Neural cell (in vitro differentiated cells): Measurements from ENCODE around the gene VPS35L. TPM values are rescaled to one million over a fixed set of nuclear protein-coding genes. Genes with fewer than 3 reads are reported as not detected.

Source experiments
- H2AFZ ChIP-seq: fragments of 200-600, 300-800 bp; sonication (generic), shearing (Covaris generic); 2 replicates; pipeline ENCODE4 v1.6.0; 2014; ENCODE audit warnings: low read depth, mild to moderate bottlenecking, antibody characterized with exemption, low read length, moderate library complexity
- H3F3A ChIP-seq: fragments of 200-600 bp; shearing (Covaris generic); 2 replicates; pipeline ENCODE4 v1.6.1; 2016; ENCODE audit warnings: mild to moderate bottlenecking, moderate library complexity, mixed read lengths, antibody characterized with exemption, low read length; ENCODE audit not compliant: insufficient read depth, poor library complexity, severe bottlenecking
- H3K27ac ChIP-seq: fragments of 200-600, 300-800 bp; sonication (generic), shearing (Covaris generic); 2 replicates; pipeline ENCODE4 v1.5.1; 2014; ENCODE audit warnings: mild to moderate bottlenecking, low read length, moderate library complexity
- H3K27me3 ChIP-seq: fragments of 300-800, 200-600 bp; sonication (generic), shearing (Covaris generic); 2 replicates; pipeline ENCODE4 v1.6.0; 2014; ENCODE audit warnings: mild to moderate bottlenecking, low read depth, low read length, moderate library complexity; ENCODE audit not compliant: insufficient read depth
- H3K36me3 ChIP-seq: fragments of 300-800, 200-600 bp; sonication (generic), shearing (Covaris generic); 2 replicates; pipeline ENCODE4 v1.5.1; 2014; ENCODE audit warnings: mild to moderate bottlenecking, antibody characterized with exemption, low read length, moderate library complexity; ENCODE audit not compliant: insufficient read depth
- H3K4me2 ChIP-seq: fragments of 300-800, 200-600 bp; sonication (generic), shearing (Covaris generic); 2 replicates; pipeline ENCODE4 v1.6.0; 2014; ENCODE audit warnings: mild to moderate bottlenecking, low read length
- H3K4me3 ChIP-seq: fragments of 300-800, 200-600 bp; sonication (generic), shearing (Covaris generic); 2 replicates; pipeline ENCODE4 v1.5.1; 2014; ENCODE audit warnings: mild to moderate bottlenecking, low read length, moderate library complexity
- H3K79me2 ChIP-seq: fragments of 200-600 bp; shearing (Covaris generic); replicated peaks from 2 replicates; pipeline ENCODE4 v1.6.0; 2014; ENCODE audit warnings: mild to moderate bottlenecking, low read length, moderate library complexity; ENCODE audit not compliant: insufficient read depth
- H3K9ac ChIP-seq: fragments of 300-800, 200-600 bp; sonication (generic), shearing (Covaris generic); 2 replicates; pipeline ENCODE4 v1.6.1; 2016; ENCODE audit warnings: mild to moderate bottlenecking, low read length, mixed read lengths
- H3K9me2 ChIP-seq: fragments of 200-600 bp; shearing (Covaris generic); 2 replicates; pipeline ENCODE4 v1.6.1; 2016; ENCODE audit warnings: mild to moderate bottlenecking, low read length, mixed read lengths; ENCODE audit not compliant: insufficient read depth
- H3K9me3 ChIP-seq: fragments of 200-600, 300-800 bp; sonication (generic), shearing (Covaris generic); 2 replicates; pipeline ENCODE4 v1.6.1; 2016; ENCODE audit warnings: mild to moderate bottlenecking, mixed run types, low read length, moderate library complexity, mixed read lengths
- H4K20me1 ChIP-seq: fragments of 200-600 bp; shearing (Covaris generic); 2 replicates; pipeline ENCODE4 v1.6.1; 2016; ENCODE audit warnings: mild to moderate bottlenecking, mixed run types; ENCODE audit not compliant: insufficient read depth
- CTCF ChIP-seq: fragments of 450-650 bp; IDR thresholded peaks from 2 replicates; pipeline ENCODE4 v1.5.1; 2014; ENCODE audit warnings: antibody characterized with exemption, mild to moderate bottlenecking, moderate library complexity; ENCODE audit not compliant: poor library complexity, severe bottlenecking
- EP300 ChIP-seq: fragments of 450-650 bp; conservative IDR thresholded peaks from 2 replicates; pipeline ENCODE4 v1.6.1; 2014; ENCODE audit warnings: antibody characterized with exemption, mild to moderate bottlenecking, moderate library complexity; ENCODE audit not compliant: poor library complexity, severe bottlenecking
- EZH2 ChIP-seq: fragments of 200-600, 300-800 bp; shearing (Covaris generic), sonication (generic); IDR thresholded peaks from 2 replicates; pipeline ENCODE4 v1.6.1; 2014; ENCODE audit warnings: antibody characterized with exemption, low read length, borderline replicate concordance, mild to moderate bottlenecking; ENCODE audit not compliant: insufficient read depth, poor library complexity, severe bottlenecking
- MXI1 ChIP-seq: fragments of 450-650 bp; conservative IDR thresholded peaks from 2 replicates; pipeline ENCODE4 v1.6.1; 2014; ENCODE audit warnings: antibody characterized with exemption, mild to moderate bottlenecking; ENCODE audit not compliant: poor library complexity, severe bottlenecking
- POLR2AphosphoS5 ChIP-seq: IDR thresholded peaks from 2 replicates; pipeline ENCODE4 v1.6.1; 2012
- RAD21 ChIP-seq: fragments of 450-650 bp; conservative IDR thresholded peaks from 2 replicates; pipeline ENCODE4 v1.6.1; 2014; ENCODE audit warnings: antibody characterized with exemption, mild to moderate bottlenecking, moderate library complexity
- REST ChIP-seq: IDR thresholded peaks from 2 replicates; pipeline ENCODE4 v1.6.1; 2012; ENCODE audit warnings: borderline replicate concordance
- SMC3 ChIP-seq: fragments of 450-650 bp; conservative IDR thresholded peaks from 2 replicates; pipeline ENCODE4 v1.6.1; 2014; ENCODE audit warnings: antibody characterized with exemption, mild to moderate bottlenecking, moderate library complexity; ENCODE audit not compliant: poor library complexity
- TAF1 ChIP-seq: IDR thresholded peaks from 2 replicates; pipeline ENCODE4 v1.6.1; 2012; ENCODE audit warnings: low read depth
- polyA plus RNA-seq: library from polyadenylated mRNA; depleted of rRNA; stranded (reverse); fragments of >200 nt; gene quantifications from 2 replicates; pipeline ENCODE4 v1.2.3, GENCODE V29; 2014

The VPS35L gene
- polyA plus RNA-seq, 1 donor from 2014 or later, result 29.8 TPM

- H3K4me2 ChIP-seq, result no peak overlapping the region
- H3K9ac ChIP-seq, result no peak overlapping the region
- no peaks in the 10 kb centered on the region for H3K36me3 ChIP-seq
- H3K27me3 ChIP-seq, result no peaks in the 10 kb centered on the region
- TF ChIP-seq POLR2AphosphoS5 (no peak), TAF1 (no peak), RAD21 (no peak), EP300 (no peak), CTCF (no peak), REST (no peak), SMC3 (no peak), MXI1 (no peak), EZH2 (no peak)
- H3K9me2 ChIP-seq, result no peaks in the 10 kb centered on the region
- no peak overlapping the region for H2AFZ ChIP-seq
- H4K20me1 ChIP-seq, result no peaks in the 10 kb centered on the region
- H3K9me3 ChIP-seq, result no peaks in the 10 kb centered on the region
- H3F3A ChIP-seq, result no peaks in the 10 kb centered on the region
- H3K4me3 ChIP-seq, result no peak overlapping the region
- H3K27ac ChIP-seq, result no peak overlapping the region
- H3K79me2 ChIP-seq, result no peaks in the 10 kb centered on the region
Measured at GRCh38 chr16:19698480-19699465, 143.3 kb downstream of the VPS35L start.

GRCh38 chr16:19699472-19699871 is 144.0 kb downstream of the VPS35L start:
- no peaks in the 10 kb centered on the region for H4K20me1 ChIP-seq
- no peak overlapping the region for H3K9ac ChIP-seq
- H3K36me3 ChIP-seq, result peaks cover 1% of the 10 kb centered on the region
- H3F3A ChIP-seq, result no peaks in the 10 kb centered on the region
- H3K79me2 ChIP-seq, result no peaks in the 10 kb centered on the region
- no peaks in the 10 kb centered on the region for H3K27me3 ChIP-seq
- H2AFZ ChIP-seq, result no peak overlapping the region
- no peak overlapping the region for H3K4me2 ChIP-seq
- TF ChIP-seq CTCF, result no peak
- TF ChIP-seq TAF1, result no peak
- TF ChIP-seq POLR2AphosphoS5, result no peak
- H3K27ac ChIP-seq, result no peak overlapping the region
- no peaks in the 10 kb centered on the region for H3K9me2 ChIP-seq
- no peaks in the 10 kb centered on the region for H3K9me3 ChIP-seq
- H3K4me3 ChIP-seq, result no peak overlapping the region
